Sigmoid colon (tissue), 3 donors: ENCODE results near the gene TSPYL1.

Experiments used
- POLR2A ChIP-seq, 2 donors: fragments of 450-650 bp; IDR thresholded peaks; one replicate each; pipeline ENCODE4 v1.6.1; 2016; ENCODE audit warnings: antibody characterized with exemption in 2 of 2, mild to moderate bottlenecking in 2 of 2, moderate library complexity in 2 of 2
- TF ChIP-seq, protein P1 (sequence below), 4 experiments: fragments of 450-650 bp in 3 of 4; fragments of 200-600 bp in 1 of 4; IDR thresholded peaks; one replicate each; pipeline ENCODE4 v1.5.1; 2016 to 2019; ENCODE audit warnings: antibody characterized with exemption in 4 of 4, mild to moderate bottlenecking in 3 of 4, moderate library complexity in 2 of 4

DNA sequence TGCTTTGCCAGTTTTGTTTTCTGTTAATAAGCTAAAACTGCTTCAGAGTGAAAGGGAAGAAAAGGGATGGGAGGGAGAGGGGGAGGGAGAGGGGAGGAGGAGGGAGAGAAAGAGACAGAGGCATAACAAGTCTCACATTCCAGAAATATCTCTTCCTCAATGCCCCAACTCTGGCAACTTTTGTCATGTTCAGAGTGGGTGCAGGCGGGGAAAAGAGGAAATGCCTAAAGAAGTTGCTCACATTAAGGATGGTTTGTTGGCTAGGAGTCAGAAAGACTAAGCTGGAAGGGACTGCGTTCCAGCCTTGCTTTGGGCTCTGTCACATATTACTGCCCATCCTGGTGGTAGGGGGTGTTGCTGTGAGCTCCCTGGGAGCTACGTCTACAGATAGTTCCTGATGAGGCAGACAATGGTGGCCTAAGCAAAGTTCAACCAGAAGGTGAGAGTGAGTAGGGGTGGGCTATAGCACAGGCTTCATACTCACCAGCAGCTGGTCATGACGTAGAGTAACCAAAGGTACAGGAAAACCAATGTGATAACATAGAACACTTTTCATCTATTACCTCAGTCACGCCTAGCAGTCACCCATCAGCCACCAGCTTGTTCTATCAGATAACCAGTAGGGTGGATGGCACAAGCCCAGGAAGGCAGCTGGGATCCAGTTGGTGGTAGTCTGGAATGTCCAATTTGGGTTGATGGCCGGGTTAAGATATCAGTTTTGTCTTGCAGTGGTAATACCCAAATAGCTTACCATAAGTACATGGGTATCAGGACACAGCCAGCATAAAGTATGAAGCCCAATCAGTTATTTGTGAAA is 28.0 kb downstream of the TSPYL1 start:
- TF ChIP-seq, protein P1, sequence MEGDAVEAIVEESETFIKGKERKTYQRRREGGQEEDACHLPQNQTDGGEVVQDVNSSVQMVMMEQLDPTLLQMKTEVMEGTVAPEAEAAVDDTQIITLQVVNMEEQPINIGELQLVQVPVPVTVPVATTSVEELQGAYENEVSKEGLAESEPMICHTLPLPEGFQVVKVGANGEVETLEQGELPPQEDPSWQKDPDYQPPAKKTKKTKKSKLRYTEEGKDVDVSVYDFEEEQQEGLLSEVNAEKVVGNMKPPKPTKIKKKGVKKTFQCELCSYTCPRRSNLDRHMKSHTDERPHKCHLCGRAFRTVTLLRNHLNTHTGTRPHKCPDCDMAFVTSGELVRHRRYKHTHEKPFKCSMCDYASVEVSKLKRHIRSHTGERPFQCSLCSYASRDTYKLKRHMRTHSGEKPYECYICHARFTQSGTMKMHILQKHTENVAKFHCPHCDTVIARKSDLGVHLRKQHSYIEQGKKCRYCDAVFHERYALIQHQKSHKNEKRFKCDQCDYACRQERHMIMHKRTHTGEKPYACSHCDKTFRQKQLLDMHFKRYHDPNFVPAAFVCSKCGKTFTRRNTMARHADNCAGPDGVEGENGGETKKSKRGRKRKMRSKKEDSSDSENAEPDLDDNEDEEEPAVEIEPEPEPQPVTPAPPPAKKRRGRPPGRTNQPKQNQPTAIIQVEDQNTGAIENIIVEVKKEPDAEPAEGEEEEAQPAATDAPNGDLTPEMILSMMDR (IDR thresholded peaks at IDR 0.05), result no peak
- TF ChIP-seq POLR2A (IDR thresholded peaks at IDR 0.05), result no peak
